C1 segment of cervical spinal cord (tissue), 14 donors: ENCODE data around the gene PRKAR2A.
"Not testable (repeated sequence)": the region's sequence is repeated elsewhere in the genome, so short reads cannot be mapped to it uniquely, and the experiment has no call there.

Experiments
- DNase-seq, 14 donors: peaks; one replicate each; lab custom pipeline; 2025; lab: John Stamatoyannopoulos, UW

Gene PRKAR2A

DNA sequence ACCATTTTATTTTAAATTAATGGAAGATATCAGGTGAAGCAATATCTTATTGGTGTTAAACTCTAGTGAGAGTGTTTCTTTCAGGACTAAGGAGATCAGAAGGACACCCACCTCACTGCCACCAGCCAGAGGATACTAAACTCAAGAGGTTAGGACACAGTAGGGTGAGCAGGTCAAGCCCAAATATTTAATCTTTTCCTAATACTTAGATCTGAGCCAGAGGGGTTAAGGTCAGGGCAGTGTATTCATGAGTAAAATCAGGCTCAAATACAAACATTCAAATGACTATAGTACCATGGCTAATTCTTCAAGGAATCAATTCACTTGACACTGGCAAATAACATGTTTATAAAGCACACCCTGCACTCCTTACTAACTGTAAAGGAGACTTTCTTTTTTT is 65.6 kb downstream of the PRKAR2A start:
- no peak for DNase-seq

DNA sequence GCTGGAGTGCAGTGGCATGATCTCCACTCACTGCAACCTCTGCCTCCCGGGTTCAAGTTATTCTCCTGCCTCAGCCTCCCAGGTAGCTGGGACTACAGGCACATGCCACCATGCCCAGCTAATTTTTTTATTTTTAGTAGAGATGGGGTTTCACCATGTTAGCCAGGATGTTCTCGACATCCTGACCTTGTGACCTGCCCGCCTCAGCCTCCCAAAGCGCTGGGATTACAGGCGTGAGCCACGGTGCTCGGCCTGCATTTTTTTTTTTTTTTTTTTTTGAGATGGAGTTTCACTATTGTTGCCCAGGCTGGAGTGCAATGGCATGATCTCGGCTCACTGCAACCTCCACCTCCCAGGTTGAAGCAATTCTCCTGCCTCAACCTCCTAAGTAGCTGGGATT is 69.1 kb downstream of the PRKAR2A start:
- DNase-seq, result not testable (repeated sequence)

DNA sequence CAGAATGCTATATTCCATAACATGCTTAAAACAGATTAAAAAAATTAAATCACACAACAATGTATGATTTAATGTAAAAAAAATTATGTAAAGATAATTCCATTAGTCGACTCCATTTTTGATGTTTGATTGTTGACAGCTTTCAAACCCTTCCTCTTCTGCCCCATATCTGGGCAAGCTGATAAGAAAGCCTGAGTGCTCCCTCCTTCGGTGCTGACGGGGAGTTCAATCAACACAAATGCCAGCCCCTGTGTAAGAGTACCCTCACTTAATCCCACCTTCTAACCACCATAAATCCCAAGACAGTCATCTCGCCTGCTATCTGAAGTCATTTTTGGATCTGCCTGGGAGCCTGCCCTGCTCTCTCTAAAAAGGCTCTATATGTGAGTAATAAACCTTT is 70.8 kb downstream of the PRKAR2A start:
- no peak for DNase-seq

DNA sequence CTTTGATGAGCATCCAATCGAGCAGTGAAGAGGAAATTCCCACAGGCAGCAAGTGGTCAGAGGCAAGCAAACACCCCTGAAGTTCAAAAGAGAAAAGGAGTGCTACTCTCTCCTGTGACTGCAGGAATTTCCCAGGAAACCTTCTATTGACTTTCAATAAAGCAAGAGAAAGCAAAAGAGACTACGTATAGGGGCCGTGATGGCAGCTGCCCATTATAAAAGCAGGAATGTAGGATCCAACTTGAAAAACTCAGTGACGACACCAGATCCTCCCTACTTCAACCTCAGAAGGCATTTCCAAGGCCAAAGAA is 77.5 kb downstream of the PRKAR2A start:
- no peak for DNase-seq

DNA sequence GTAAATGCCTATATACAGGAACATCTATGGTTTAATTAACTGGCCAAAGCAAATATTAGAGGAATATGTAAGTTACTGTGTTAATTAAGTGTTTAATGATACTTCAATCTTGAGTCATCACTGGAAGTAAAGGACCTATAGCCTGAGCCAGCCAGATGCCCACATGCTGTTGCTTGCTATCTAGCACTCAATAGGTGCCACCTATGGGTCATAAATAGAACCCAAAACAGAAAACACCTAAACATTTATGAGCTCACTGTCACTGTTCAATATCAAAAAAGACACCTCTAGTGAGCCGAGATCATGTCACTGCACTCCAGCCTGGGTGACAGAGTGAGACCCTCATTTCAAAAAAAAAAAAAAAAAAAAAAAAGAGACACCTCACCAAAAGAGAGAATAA is 82.3 kb downstream of the PRKAR2A start:
- DNase-seq, result no peak

DNA sequence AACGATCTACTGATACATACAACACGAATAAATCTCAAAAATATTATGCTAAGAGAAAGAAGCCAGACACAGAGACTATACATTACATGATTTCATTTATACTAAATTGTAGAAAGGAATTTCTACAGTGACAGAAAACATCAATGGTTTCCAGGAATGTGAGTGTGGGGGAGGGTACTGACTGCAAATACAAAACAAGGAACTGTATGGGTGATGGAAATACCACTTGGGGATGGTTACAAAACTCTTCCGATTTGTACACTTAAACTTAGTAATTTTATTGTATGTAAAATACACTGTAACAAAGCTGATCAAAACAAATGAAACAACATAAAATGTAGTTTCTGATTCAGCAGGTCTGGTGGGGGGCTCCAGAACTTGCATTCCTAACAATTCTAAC is 84.9 kb downstream of the PRKAR2A start:
- no peak for DNase-seq

DNA sequence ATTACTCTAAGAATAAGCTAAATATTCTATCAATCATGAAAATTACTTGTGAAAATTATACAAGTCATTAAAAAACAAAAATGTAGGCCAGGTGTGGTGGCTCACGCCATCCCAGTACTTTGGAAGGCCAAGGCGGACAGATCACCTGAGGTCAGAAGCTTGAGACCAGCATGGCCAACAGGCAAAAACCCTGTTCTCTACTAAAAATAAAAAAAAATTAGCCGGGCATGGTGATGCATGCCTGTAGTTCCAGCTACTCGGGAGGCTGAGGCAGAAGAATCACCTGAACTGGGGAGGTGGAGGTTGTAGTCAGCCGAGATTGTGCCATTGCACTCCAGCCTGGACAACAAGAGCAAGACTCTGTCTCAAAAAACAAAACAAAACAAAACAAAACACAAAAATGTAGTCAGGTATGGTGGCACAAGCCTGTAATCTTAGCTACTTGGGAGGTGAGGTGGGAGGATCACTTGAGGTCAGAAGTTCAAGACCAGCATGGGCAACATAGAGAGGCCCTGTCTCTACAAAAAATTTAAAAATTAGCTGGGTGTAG is 87.6 kb downstream of the PRKAR2A start:
- DNase-seq, result not testable (repeated sequence)

DNA sequence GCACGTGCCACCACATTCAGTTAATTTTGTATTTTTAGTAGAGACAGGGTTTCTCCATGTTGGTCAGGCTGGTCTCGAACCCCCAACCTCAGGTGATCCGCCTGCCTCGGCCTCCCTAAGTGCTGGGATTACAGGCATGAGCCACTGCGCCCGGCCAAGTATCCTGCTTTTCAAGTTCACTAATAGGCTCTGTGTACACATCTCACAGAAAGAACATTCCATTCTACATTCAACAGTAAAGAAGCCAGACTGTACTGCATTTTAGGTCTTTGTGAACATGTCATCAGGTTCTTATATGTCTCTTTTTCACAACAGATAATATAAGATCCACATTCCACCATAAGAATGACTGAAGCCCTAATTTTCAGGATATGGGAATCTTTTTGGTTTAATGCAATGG is 88.1 kb downstream of the PRKAR2A start:
- DNase-seq, result not testable (repeated sequence)

DNA sequence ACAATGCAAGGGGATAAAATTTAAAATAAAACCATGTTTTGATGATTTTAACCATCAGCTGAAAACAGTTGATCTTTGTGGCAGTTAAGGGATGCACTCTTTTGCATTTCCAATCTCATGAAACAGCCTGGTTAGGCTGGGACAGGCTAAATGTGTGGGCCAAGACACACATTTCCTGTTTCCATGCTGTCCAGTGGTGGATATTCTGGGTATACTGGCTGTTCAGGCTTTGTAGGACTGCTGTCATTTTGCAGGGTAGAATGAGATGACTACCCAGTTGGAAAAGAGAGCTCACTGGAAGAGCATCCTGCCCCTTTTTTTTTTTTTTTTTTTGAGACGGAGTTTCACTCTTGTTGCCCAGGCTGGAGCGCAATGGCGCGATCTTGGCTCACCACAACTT is 88.6 kb downstream of the PRKAR2A start:
- DNase-seq, result no peak

DNA sequence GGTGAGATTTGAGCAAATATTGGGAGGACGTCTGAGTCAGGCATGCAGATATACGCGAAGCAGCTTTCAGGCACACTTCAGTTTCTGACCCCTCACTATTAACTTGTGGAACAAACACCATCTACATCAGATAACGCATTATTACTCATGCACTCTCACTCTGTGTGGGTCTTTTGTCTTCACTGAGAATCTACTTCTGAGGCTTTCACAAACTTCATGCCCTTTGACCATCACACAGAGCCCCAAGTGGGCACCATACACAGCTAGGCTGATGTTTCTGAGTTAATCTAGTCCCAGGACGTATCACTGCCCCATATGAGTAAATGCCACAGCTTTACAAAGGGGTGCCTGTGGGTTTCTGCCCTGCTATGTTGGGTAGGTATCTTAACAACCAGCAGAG is 91.0 kb downstream of the PRKAR2A start:
- no peak for DNase-seq

DNA sequence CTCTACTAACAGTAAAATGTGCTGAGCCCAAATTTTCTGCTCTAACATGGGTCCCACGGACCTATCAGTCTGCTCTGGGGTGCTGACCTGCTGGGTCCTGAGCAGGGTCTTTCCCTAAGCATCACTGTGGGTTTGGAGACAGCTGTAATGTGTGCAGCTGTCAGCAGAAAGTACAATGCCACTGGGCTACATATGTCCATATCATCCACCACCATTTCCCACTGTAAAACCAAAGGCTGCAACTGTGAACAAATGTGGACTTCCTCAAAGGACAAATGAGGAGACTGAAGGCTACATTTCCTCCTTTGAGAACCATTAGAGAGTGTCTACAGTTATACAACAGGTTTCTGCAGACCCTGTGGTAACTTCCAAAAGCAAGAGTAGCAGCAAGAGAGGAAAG is 96.8 kb downstream of the PRKAR2A start:
- DNase-seq, result peak in 1 of 14 donors; percentile 3

DNA sequence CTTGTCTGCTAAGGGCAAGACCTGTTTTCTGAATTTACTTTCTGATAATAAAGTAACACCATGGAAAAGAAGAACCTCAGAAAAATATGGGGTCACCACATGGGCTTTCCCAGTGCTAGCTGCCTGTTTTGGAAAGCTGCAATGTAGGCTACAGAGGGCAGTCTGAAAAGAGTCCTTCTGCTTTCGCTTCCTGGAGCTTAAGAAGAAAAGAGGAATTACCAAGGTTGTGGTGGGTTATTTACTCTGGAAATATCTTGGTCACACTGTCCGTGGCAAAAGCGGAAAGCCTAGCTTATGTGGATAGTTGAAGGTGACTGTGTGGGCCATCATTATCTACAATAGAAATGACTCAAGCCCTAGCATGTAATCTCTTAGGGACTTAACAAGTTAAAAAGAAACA is 98.9 kb downstream of the PRKAR2A start:
- DNase-seq, result peak in 4 of 14 donors; percentile 20 to 47 (median 34)

DNA sequence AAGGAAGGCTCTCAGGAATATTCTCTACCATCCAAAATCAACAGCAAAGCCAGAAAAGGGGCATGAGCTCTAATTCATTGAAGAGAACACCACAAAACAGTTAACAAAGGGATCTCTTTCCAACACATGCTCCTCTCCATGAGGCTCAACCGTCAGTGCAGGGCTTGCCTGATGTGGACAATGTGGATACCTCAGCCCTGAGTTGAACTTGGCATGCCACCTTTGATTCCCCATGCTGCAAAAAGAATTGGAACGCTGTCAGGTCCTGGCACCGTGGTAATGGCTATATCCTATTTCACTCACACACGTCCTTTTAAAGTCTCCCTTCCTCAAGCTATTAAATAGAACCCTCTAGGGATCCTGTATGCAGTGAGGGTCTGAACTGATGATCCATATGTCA is 100.0 kb downstream of the PRKAR2A start:
- DNase-seq, result peak in 5 of 14 donors; percentile 12 to 49 (median 28)

DNA sequence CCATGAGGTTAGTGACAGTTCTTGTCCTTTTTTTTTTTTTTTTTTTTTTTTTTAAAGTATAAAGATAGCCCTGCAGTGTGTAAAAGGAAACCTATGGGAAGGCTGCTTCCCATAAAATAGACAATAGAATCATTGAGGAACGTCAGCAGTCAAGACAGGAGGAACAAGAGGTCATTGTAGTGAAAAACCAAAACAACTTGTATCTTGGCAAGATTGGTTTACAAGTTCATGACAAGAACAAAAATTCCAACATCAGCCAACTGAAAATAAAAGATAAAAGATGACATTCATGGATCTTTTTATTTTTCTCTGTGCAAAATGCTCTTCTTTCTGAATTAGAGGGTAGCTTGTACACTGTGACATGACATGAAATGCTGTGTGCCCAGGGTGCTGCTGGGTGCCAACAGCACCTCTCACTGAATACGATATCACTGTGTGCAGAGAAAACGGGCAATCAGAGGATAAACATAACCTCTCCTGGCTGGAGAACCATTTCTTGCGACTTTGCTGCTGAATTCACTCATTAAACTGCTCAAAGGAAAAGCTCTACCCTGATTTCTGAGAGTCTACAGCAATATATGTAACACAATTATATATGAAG is 100.6 kb downstream of the PRKAR2A start:
- DNase-seq, result peak in 6 of 14 donors; percentile 3 to 49 (median 26)

DNA sequence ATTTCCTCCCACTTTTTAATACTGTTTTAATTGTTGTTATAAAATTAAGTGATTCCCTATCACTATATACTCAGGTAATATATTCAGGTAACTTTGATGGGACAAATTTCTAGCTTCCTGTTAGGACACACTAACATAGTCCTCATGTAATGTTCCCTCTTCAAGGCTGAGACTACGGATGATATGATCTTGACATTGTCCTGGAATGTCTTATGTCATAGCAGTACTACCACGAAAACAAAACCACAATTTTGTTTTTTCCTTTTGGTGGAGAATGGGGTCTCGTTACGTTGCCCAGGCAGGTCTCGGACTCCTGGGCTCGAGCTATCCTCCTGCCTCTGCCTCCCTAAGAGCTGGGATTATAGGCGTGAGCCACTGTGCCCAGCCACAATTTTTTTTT is 103.9 kb downstream of the PRKAR2A start:
- DNase-seq, result no peak

DNA sequence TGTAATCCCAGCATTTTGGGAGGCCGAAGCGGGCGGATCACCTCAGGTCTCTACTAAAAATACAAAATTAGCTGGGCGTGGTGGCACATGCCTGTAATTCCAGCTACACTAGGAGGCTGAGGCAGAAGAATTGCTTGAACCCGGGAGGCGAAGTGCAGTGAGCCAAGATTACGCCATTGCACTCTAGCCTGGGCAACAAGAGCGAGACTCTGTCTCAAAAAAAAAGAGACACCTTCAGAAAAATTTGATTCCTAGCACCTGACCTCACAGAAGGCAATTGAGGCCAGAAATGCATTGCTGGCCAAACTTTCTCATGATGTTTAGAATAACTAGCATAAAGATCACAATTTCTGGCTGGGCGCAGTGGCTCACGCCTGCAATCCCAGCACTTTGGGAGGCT is 106.4 kb downstream of the PRKAR2A start:
- DNase-seq, result not testable (repeated sequence)

DNA sequence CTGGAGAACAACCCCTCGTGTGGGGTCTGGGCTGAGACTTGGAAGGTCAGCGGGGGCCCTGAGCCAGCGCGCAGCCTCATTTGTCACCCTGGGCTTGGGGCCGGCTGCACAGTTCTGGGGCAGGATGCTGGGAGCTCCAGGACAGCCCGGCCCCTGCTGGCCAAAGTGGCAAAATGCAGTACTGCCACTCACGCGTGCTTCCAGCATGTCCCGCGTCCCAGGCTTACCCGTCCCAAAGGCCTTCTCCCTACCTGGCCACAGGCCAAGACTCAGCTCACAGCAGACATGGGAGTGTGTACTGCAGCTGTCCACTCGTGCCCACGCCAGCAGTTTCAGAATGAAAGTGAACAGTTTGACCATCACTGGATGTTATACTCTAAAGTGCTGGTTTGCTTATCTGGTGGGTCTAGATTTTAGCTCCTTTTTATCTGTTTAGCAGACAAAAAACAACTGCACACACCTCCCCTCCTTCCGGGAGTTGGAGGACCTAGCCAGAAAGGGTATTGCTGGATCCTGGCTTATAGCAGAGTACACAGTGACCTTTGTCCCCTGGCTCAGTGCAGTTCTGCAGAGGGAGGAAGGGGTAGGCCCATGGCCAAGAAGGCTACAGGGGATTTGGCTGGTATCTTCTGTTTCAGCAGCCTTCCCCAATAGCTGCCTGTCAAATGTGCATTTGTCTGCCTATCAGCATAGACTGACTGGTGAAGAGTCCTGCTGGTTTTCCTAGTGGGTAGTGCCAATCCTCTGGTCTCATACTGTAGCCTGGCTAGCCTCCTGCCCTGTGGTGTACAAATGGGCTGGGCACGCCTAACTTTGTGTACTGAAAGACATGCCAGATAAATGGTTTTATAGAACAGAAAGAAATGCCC is 107.5 kb downstream of the PRKAR2A start:
- DNase-seq, result peak in 13 of 14 donors; percentile 46 to 92 (median 81)

DNA sequence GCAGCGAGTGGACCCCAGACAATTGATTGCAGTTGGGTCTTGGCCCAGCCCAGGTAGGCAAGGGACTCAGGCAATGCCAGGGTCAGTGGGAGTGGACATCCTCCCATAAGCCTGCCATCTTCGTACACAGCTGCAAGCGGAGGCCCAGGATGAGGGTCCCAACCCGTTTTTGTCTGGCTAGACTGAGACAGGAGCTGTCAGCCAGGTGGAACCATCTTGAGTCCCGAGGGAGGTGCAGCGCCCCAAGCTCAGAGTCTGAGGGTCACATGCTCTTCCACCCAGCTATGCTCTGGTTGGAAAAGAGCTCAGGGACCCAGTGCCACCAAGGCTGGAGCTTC is 108.1 kb downstream of the PRKAR2A start:
- DNase-seq, result no peak

DNA sequence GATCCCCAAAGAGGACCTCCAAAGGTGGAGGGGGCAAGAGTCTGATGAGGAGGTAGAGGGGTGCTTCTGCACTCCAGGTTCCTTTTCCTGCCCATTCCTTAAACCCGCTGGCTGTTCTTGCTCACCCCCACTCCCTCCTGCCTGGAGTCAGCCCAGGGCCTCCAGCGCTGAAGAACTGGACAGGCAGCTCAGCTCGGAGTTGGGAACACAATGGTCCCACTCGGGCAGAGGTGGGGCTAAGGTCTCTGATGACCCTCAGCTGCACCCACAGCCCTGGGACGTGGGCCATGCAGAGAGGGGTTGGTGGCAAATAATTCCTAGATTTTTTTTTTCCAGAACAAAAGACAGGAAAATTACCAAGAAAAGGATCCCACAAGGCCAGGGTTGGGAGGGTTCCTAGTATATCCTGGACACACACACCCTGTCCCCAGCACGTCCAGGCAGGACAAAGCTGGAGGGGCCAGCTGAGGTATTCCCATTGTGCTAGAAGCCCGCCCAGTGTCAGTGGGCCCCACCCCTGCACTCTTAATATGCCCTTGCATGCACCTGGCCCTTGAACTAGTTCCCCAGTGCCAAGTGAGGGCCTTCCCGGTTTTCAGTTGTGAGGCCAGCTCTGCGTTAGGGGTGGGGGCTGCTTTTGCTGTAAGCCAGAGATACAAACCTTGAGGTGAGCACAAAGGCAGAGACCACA is 108.6 kb downstream of the PRKAR2A start:
- no peak for DNase-seq

DNA sequence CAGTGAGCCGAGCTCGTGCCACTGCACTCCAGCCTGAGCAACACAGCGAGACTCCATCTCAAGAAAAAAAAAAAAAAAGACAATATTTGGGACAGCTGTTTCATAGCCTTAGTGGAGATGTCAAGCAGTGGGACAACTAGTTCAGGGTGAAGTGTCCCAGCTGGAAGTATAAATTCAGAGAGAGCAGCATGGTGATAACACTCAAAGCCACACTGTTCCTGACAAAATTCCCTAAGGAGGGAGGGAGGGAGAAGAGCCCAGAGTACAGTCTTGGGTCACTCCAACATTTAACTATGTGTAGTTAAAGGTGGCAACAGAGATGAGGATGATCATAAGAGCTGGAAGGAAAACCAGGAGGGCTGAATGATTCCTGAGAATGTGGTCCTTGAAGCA is 109.5 kb downstream of the PRKAR2A start:
- DNase-seq, result no peak

DNA sequence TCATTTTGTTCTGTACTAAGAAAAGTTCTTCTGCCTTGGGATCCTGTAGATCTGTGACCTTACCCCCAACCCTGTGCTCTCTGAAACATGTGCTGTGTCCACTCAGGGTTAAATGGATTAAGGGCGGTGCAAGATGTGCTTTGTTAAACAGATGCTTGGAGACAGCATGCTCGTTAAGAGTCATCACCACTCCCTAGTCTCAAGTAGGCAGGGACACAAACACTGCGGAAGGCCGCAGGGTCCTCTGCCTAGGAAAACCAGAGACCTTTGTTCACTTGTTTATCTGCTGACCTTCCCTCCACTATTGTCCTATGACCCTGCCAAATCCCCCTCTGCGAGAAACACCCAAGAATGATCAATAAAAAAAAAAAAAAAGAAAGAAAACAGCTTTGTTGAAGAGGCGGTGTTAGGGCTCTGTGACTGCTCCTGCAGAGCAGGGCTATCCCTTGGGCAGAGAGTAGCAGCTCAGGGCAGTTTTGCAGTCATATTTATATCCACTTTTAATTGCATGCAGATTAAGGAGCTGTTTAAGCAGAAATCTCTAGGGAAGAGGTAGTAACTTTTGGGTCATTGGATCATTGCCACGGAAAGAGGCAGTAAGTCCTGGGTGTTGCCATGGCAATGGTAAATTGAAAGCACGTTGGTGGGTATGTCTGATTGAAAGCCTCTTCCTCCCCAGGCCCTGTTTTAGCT is 112.5 kb downstream of the PRKAR2A start:
- not testable (repeated sequence) for DNase-seq

DNA sequence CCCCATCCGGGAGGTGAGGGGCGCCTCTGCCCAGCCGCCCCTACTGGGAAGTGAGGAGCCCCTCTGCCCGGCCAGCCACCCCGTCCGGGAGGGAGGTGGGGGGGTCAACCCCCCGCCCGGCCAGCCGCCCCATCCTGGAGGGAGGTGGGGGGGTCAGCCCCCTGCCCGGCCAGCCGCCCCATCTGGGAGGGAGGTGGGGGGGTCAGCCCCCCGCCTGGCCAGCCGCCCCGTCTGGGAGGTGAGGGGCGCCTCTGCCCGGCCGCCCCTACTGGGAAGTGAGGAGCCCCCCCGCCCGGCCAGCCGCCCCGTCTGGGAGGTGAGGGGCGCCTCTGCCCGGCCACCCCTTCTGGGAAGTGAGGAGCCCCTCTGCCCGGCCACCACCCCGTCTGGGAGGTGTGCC is 113.1 kb downstream of the PRKAR2A start:
- not testable (repeated sequence) for DNase-seq
